NCI-H446 treated with DMSO at 0.1 percent for 48 hours (cell line): Measurements from ENCODE around the gene GDE1.

Experiments used
- DNase-seq: peaks from one replicate; lab custom pipeline; 2025; lab: John Stamatoyannopoulos, UW

GDE1 gene

DNA sequence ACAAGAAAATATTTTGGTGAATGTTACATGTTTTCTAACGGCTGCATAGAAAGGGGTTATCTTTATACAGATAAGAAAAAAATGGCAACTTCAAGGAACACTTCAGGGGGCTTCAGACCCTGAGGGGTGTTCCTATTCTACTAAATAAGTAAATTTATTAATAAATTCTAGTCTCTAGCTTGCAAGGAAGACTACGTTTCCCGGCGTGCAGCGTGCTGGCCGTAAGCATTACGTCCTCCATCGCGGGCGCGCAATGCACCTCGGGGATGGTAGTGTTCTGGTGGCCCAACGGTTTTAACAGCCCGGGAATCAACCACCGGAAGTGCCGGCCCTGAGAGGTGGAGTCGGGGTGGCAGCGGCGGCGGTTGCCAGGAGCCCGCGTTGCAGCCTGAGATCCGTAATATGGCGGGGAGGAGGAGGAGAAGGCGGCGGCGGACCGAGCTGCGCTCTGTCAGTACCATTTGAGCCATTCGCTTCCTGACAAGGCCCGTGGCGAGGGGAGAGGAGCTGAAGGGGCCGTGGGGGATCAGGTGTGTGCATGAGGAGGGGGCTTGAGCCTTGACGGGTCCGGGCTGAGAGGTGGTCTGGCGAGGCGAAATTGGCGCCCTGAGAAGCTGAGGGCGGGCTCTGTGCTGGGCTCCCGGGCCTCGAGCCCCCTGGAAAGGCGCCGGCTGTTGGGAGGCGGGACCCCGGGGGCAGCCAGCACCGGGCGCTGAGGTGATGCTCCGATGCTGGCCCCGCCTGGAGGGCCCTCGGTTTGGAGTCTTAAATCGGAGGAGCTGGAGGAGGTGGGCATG lies 1.9 kb upstream of the GDE1 start, which contains the start of gene CCP110:
Gene CCP110, plus strand, starts transcription at position 384 of the 797 bp plus-strand sequence. CDS start 3,940 bp downstream, outside the sequence.
- DNase-seq: peak; percentile 86

DNA sequence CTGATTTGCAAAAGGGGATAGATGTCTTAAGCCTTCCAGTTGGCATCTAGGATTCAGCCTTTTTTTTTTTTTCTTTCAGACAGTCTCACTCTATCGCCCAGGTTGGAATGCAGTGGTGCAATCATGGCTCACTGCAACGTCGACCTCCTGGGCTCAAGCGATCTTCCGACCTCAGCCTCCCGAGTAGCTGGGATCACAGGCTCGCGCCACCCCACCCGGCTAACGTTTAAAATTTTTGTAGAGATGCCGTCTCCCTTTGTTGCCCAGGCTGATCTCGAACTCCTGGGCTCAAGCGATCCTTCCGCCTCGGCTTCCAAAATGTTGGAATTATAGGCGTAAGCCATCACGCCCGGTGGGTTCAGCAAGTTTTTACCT lies 1.3 kb upstream of the GDE1 start:
- DNase-seq: no peak

DNA sequence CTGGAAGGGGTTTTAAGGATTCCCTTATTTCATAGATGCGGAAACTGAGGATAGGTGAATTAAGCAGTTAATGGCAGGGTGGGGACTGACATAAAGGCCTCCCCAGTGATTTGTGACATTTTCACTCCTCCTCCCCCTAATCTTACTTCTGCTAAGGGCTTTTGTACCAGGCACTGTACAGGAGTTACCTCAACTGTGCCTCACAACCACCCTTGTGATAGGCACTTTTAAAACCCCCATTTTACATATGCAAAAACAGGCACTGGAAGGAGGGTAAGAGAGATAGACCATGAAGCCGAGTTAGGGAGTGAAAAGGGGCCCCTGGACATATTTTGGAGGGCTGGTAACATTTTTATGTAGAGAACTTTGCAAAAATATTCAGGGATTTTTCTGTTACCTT lies 862 bp upstream of the GDE1 start:
- DNase-seq: no peak

GRCh38 chr16:19522397-19522732 lies 467 bp upstream of the GDE1 start:
- no peak for DNase-seq

- DNase-seq: no peak
These were observed 1.0 kb downstream of the GDE1 start for GRCh38 chr16:19520861-19521331.

DNA sequence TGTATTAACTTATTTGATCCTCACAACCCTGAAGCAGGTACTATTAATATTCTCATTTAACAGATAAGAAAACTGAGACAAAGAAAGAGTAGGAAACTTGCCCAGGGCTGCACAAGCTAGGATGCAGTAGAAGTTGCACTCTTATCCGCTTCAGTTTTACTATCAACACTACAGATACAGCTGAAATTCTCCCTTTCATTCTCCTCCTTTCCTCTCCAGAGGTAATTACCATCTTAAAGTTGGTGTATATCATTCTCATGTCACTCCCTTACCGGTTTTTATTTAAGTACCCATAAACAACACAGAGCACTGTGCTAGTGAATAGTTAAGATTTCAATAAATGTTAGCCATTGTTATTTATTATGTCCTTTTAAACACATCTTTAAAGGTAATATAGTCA lies 3.5 kb downstream of the GDE1 start:
- no peak for DNase-seq

DNA sequence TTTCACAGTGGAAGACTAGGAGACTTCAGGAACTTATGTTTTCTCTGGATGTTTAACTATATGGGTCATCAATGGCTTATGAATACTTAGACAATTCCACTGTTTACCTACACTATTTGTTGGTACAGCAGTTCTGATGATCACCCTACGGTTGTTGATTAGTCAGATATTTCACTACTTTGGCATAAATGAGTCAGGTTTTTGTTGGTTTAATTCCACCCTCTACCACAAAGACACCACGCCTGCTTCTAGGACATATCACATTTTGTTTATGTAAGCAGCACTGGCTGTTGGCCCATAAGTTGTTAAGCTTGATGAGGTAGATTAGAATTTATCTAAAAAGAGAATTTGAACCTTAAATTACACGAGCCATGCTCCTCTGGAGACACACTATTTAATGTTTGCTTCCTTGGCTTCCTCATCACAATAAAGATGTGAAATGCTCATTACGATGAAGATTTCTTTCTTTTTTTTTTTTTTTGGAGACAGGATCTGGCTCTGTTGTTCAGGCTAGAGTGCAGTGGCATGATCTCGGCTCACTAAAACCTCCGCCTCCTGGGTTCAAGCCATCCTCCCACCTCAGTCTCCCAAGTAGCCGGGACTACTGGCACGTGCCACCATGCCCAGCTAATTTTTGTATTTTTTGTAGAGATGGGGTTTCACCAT lies 4.3 kb downstream of the GDE1 start:
- DNase-seq: no peak

- no peak for DNase-seq
These were observed 6.1 kb downstream of the GDE1 start for GRCh38 chr16:19515757-19516156.

DNA sequence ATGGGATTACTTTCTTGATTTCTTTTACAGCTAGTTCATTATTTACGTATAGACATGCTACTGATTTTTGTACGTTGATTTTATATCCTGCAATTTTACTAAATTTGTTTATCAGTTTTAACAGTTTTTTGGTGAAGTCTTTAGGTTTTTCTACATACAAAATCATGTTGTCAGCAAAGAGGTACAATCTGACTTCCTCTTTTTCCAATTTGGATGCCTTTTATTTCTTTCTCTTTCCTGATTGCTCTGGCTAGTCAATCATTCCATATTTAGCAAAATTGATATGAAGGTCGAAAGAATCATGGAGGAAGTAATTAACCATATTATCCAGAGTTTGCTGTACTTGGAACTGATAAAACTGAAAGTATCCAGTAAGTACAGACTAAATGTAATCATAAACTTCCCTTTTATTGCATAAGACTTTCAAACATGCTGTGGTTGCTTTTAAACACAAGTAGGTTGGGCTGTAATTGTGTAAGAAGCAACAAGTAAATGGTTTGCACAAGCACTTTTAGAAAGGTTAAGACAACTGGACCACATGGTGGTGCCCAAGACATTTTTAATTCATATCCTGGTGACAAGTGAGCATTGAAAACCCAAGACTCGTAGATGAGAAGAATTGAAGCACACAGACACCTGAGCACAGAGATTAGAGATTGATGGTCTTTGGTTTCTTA lies 8.4 kb downstream of the GDE1 start:
- DNase-seq: no peak

DNA sequence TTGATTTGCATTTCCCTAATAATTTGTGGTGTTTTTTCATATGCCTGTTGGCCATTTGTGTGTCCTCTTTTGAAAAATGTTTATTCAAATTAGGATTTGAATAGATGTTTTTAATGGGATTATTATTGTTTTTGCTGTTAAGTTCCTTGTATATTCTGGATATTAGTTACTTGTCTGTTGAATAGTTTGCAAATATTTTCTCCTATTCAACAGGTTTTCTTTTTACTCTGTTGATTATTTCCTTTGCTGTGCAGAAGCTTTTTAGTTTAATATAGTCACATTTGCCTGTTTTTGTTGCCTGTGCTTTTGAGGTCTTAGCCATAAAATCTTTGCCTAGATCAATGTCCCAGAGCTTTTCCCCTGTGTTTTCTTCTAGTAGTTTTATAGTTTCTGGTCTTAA lies 9.6 kb downstream of the GDE1 start:
- no peak for DNase-seq

DNA sequence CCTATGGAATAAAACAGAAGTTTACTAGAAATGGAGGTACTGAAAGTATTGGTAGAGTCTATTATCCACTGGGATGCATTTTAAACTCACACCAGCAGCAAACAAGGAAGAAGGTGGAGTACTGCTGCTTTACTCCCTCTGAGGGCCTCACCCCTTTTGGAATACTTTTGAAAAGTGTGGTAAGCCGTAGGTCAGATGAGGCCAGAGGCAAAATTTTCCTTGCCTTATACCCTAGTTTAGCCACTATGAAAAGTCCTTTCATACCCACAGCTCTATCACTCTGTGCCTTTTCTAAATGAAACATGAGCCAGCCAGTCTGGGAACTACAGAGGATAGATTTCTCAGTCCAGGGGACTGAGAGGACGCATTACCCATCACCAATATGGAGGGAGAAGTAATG lies 14.0 kb downstream of the GDE1 start:
- no peak for DNase-seq

DNA sequence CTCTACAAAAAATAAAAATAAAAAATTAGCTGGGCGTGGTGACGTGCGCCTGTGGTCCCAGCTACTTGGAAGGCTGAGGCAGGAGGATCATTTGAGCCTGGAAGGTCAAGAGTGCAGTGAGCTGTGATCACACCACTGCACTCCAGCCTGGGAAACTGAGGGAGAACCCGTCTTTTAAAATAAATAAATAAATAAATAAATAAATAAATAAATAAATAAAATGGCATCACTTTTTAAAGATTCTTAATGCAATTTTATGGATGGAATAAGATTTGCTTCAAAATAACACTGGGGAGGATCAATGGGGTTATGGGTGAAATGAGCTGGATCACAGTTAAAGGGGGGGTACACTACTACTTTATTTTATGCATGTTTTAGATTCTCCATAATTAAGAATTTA lies 14.9 kb downstream of the GDE1 start:
- no peak for DNase-seq

GRCh38 chr16:19505600-19506303 lies 16.1 kb downstream of the GDE1 start:
- no peak for DNase-seq

- DNase-seq: no peak
These were observed 18.3 kb downstream of the GDE1 start for GRCh38 chr16:19503461-19504075.

- peak; percentile 17 for DNase-seq
These were observed 19.3 kb downstream of the GDE1 start for GRCh38 chr16:19502395-19503131.

DNA sequence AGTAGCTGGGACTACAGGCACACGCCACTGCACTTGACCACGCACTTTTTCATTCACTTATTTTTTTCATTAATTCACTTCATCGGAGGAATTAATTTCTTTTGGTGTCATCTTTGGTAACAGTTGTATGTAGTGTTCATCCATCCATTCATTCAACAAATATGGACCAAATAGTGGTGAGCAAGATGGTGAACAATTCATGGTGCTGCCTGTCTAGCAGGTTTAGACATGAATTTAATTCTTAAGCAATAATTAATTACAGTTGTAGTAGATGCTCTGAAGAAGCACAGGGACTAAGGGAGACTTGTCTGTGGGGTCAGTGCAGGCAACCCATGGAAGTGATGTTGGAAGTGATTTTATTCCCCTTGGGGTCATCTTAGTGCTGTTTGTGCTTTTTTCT lies 22.4 kb downstream of the GDE1 start:
- DNase-seq: no peak

GRCh38 chr16:19499006-19499405 lies 22.9 kb downstream of the GDE1 start:
- no peak for DNase-seq

DNA sequence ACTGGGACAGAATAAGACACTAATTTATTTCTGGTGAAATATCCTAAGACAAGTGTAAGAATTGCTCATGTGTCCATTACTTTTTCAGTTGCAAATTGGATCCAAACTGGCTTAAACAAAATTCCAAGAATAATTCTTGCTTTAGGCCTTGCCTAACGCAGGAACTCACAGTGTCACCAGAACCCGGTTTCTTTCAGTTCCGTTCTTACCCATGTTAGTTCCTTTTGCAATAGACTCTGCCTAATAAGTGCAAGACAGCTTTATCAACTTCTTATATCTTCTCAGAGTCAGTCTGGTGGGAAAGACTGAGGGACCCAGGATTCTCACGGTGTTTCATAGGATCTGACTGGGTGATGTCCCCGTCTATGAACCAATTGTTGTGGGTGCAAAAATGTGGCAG lies 24.7 kb downstream of the GDE1 start:
- no peak for DNase-seq

DNA sequence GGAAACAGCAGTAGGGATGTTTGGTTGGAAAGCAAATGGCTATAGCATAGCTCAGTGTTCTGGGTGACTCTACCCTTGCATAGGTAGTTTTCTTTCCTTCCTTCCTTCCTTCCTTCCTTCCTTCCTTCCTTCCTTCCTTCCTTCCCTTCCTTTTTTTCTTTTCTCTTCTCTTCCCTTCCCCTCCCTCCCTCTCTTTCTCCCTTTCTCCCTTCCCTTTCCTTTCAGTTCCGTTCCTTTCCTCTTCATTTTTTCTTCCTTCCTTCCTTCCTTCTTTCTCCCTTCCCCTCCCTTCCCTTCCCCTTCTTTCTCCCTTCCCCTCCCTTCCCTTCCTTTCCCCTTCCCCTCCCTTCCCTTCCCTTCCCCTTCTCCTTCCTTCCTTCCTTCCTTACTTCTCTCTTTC lies 31.3 kb downstream of the GDE1 start:
- DNase-seq: no peak

- no peak for DNase-seq
These were observed 33.7 kb downstream of the GDE1 start for GRCh38 chr16:19488213-19488640.

DNA sequence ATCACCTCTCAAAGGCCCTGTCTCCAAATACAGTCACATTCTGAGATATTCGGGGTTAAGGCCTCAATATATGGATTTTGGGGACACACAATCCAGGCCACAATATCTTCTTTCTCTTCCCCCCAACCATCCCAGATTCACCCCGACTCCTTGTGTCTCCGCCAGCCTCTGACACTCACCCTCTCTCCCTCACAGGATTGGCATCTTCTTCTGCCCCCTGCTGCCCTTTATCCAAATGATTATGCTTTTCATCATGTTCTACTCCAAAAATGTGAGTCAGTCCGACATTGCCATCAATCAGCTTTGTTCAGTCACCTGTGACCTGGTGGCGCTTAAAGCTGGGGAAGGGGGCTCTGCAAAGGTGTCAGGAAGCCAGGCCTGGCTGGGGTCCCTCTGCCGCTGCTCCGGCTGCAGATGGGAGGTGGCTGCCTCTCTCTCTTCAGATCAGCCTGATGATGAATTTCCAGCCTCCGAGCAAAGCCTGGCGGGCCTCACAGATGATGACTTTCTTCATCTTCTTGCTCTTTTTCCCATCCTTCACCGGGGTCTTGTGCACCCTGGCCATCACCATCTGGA lies 35.1 kb downstream of the GDE1 start:
- no peak for DNase-seq
